Pons (tissue), 1 donor: ENCODE data around the gene PRMT1.

Experiments
- DNase-seq: peaks from one replicate; pipeline ENCODE4 v3.0.0-alpha.2; 2016; ENCODE audit warnings: low spot score

The PRMT1 gene

GRCh38 chr19:49688531-49689132, 11.6 kb downstream of the PRMT1 start:
- DNase-seq = no peak

- DNase-seq = no peak
Measured at GRCh38 chr19:49689133-49690078, 12.3 kb downstream of the PRMT1 start, which contains the start of gene ADM5. Gene ADM5 (plus strand): TSS chr19:49689594. CDS start chr19:49689838, 244 bp downstream.

GRCh38 chr19:49690079-49690655, 13.1 kb downstream of the PRMT1 start:
- no peak for DNase-seq

DNA sequence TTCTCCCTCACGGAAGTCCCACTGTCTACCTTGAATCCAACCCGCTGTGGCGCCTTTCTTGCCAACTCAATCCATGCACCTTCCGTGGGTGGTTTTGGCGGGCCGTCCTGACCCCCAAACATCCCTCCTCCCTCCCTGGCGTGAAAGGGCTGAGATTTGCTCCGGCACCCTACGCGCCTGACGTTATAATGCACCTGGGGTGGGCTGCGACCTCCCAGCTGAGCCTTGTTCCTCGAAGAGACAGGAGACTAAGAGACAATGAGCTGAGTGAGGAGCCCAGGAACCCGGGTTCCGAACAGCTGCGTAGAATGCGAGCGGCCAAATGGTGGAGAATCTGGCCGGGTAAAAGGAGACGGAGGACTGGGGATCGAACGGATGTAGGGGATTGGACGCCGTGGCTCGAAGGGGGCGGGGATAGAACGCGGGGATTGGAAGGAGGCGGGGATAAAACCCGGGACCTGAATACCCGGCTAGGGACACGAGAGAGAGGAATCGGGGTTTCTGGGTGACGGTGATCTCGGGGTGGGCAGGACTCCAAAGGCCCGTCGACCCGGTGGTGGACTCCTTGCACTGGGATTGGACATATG, 13.7 kb downstream of the PRMT1 start, which contains the start of gene CPT1C:
Gene CPT1C, plus strand, starts transcription at position 461 of the 587 bp plus-strand sequence. CDS start 1,137 bp downstream, outside the sequence.
- peak; percentile 84 for DNase-seq

DNA sequence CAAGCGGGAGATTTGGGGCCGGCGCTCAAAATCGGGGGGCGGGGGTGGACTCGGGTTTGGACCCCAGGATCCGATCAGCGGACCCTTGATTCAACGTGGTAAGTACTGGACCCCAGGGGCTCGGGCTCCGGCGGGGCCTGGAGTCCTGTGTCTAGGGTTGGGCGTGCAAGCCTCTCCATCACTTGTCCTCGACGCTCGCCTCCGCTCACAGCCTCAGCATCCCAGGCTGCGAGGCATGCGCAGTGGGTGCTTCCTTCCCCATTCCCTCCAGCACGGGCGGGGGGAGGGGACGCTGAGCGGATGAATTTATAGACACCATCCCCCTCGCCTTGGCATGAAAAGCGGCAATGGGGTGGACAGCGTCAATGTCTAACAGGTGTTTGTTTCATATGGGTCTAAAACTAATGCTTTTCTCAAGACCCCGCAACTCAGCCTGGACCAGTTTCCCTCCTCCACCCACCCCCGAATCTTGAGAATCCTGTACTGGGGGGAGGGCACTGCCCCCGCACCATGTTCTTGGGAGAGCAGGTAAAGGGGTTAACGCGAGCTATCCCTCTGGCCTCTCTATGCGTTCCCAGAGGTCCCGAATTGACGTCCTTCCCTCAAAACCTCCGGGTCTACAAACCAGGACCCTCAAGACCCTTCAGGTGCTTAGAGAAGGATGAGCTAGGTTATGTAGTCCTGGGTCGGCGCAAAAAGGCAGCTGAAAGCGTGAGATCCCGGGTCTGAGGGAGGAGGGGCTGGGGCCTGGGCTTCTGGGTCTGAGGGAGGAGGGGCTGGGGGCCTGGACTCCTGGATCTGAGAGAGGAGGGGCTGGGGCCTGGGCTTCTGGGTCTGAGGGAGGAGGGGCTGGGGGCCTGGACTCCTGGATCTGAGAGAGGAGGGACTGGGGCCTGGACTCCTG, 14.4 kb downstream of the PRMT1 start:
- peak; percentile 79 for DNase-seq

DNA sequence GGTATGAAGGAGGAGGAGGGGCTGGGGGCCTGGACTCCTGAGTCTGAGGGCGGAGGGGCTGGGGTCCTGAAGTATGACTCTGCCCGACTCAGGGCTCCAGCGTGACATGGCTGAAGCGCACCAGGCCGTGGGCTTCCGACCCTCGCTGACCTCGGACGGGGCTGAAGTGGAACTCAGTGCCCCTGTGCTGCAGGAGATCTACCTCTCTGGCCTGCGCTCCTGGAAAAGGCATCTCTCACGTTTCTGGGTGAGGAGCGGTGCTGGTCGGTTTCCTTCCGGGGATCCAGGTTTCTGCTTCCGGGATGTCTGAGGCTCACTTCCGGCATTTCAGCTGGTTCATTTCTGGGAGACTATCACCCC, 15.1 kb downstream of the PRMT1 start:
- no peak for DNase-seq

DNA sequence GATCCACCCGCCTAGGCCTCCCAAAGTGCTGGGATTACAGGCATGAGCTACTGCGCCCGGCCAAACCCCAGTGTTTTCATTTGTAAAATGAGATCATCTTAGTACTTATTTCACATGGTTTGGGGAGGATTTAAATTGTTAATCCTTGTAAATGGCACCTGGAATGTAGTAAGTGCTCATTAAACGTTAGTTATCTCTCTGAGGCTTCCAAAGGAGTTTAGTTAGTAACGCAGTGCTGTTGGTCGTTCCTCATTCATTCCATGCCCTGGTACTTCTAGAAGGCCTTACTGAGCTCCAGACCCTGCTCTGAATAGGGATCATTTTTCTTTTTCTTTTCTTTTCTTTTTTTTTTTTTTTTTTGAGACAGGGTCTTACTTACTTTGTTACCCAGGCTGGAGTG, 19.0 kb downstream of the PRMT1 start:
- no peak for DNase-seq

GRCh38 chr19:49696865-49697264, 19.8 kb downstream of the PRMT1 start:
- no peak for DNase-seq

DNA sequence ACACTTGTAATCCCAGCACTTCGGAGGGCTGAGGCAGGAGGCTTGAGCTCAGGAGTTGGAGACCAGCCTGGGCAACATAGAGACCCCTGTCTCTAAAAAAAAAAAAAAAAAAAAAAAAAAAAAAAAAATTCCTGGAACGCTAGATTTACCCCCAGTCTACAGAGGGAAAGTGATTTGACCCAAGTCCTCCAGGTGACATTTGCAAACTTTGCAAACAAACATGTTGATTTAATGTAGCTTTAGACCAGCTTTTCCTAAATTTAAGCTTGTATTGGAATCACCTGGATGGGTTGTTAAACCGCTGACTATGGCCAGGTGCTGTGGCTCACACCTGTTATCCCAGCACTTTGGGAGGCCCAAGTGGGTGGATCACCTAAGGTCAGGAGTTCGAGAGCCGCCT, 22.3 kb downstream of the PRMT1 start:
- DNase-seq = no peak

- no peak for DNase-seq
Measured at GRCh38 chr19:49700563-49700962, 23.5 kb downstream of the PRMT1 start.

DNA sequence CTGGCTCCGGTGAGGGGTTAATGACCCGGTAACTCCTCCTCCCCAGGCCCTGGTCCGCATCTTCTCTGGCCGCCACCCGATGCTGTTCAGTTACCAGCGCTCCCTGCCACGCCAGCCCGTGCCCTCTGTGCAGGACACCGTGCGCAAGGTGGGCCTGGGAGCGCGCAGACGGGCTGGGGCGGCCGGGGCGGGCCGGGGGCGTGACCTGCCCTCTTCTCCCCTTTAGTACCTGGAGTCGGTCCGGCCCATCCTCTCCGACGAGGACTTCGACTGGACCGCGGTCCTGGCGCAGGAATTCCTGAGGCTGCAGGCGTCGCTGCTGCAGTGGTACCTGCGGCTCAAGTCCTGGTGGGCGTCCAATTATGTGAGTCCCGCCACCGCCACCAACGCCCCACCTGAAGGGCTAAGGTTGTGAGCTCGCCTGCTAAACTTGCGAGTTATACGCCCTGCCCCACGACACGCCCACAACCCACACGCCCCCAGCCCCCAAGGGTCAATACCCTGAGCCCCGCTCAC, 24.3 kb downstream of the PRMT1 start:
- no peak for DNase-seq

DNA sequence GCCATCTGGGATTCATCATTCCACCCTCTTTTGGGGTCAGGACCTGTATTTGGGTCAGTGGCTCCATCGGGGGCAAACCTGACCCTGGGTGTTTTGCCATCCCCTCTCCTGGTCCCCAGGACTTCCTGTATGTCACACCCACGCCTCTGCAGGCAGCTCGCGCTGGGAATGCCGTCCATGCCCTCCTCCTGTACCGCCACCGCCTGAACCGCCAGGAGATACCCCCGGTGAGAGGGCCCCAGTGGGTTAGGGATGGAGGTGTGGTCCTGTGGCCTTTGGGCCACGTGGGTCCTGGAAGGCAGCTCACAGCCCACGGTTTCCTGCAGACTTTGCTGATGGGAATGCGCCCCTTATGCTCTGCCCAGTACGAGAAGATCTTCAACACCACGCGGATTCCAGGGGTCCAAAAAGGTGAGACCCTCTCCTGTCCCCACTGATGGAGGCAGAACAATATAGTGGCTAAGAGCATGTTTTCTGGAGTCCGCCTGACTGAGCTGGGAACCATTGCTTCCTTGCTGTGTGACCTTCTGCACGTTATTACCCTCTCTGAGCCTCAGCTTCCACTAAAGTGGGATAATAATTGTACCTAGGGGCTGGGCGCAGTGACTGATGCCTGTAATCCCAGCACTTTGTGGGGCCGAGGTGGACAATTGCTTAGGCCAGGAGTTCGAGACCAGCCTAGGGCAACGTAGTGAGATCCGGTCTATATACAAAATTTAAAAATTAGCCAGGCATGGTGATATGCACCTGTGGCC, 28.0 kb downstream of the PRMT1 start:
- DNase-seq = no peak

GRCh38 chr19:49705919-49706318, 28.8 kb downstream of the PRMT1 start:
- no peak for DNase-seq

DNA sequence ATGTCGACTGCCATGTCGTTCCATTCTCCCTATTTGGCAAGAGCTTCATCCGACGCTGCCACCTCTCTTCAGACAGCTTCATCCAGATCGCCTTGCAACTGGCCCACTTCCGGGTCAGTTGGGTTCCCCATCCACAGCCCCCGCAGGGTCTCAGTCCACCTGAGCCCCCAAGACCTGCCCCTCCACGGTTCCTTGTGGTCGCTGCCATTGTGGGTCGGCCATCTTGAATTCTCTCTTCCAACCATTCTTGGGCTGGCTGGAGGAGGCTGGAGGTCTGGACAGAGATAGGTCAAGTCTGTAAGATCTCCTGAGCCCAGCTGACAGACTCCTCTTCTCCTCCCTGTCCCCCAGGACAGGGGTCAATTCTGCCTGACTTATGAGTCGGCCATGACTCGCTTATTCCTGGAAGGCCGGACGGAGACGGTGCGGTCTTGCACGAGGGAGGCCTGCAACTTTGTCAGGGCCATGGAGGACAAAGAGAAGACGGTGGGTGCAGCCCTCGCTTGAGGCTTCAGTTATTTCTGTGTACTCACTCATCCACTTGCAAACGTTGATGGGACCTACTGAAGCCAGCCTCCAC, 33.4 kb downstream of the PRMT1 start:
- DNase-seq = no peak

GRCh38 chr19:49712397-49712859, 35.4 kb downstream of the PRMT1 start:
- DNase-seq = no peak

GRCh38 chr19:49713236-49713845, 36.3 kb downstream of the PRMT1 start:
- no peak for DNase-seq

- DNase-seq = no peak
Measured at GRCh38 chr19:49716154-49716553, 39.1 kb downstream of the PRMT1 start.

- no peak for DNase-seq
Measured at GRCh38 chr19:49718511-49718910, 41.4 kb downstream of the PRMT1 start.

- DNase-seq = no peak
Measured at GRCh38 chr19:49718991-49719390, 41.9 kb downstream of the PRMT1 start.
